ENCODE measurements around the gene FKBP5.

- TF ChIP-seq CTCF (IDR thresholded peaks at IDR 0.05) = no peak
- no peak for TF ChIP-seq POLR2A (IDR thresholded peaks at IDR 0.05)
- no peak for TF ChIP-seq EP300 (IDR thresholded peaks at IDR 0.05)
- TF ChIP-seq POLR2AphosphoS5 (IDR thresholded peaks at IDR 0.05) = no peak
These were observed 10.6 kb downstream of the FKBP5 start for GRCh38 chr6:35678021-35678654.
